GM21723 (cell line): ENCODE data around the gene FOLR1.

ENCODE experiments used
- ATAC-seq: cut with Tn5 transposase; IDR thresholded peaks from one replicate; pipeline ENCODE4 v1.9.1; 2021; ENCODE audit warnings: mild to moderate bottlenecking, moderate library complexity; ENCODE audit not compliant: unreplicated experiment

The FOLR1 gene

DNA sequence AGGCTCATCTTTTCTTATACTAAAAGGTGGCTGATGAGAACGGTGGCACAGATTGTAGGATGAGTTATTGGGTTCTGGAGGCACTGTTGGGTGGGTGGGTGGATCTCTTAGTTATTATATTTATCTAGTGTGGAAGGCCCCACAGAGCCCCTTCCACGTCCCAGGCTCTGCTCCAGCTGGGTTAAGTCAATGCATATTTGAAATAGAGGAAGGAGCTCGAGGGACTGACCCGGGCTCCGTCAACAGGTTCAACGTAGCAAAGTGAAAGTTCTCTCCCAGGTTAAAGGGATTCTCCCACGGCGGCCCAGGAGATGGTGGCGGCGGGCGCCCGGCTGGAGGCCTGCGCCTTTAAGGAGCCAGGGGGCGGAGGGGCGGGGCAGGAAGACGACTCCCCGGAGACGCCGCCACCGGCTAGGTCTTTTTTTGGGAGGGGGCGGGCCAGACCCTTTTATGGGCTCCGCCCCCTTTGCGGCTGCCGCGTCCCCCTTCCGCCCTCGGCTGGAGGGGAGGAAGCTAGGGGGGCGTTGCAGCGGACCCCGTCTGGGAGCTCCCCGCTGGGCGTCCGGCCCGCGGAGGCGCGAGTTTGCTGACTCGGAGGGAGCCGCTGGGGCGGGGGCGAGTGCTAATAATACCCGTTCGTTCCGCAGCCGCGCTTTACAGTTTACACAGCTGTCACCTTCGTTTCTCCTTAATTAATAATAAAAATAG is 31.1 kb downstream of the FOLR1 start:
- ATAC-seq: peak; percentile 65

GRCh38 chr11:72223615-72224563 is 31.9 kb downstream of the FOLR1 start:
- ATAC-seq: peak; percentile 57

- ATAC-seq: no peak
Measured at GRCh38 chr11:72224564-72225410, 32.8 kb downstream of the FOLR1 start, which contains the start of gene INPPL1. Gene INPPL1 (plus strand): TSS chr11:72224767. CDS start chr11:72224985, 218 bp downstream.

- no peak for ATAC-seq
Measured at GRCh38 chr11:72225411-72225951, 33.5 kb downstream of the FOLR1 start.

GRCh38 chr11:72226701-72227100 is 34.8 kb downstream of the FOLR1 start:
- ATAC-seq: no peak

GRCh38 chr11:72227316-72228228 is 35.6 kb downstream of the FOLR1 start:
- no peak for ATAC-seq

GRCh38 chr11:72228229-72228843 is 36.4 kb downstream of the FOLR1 start:
- ATAC-seq: no peak

DNA sequence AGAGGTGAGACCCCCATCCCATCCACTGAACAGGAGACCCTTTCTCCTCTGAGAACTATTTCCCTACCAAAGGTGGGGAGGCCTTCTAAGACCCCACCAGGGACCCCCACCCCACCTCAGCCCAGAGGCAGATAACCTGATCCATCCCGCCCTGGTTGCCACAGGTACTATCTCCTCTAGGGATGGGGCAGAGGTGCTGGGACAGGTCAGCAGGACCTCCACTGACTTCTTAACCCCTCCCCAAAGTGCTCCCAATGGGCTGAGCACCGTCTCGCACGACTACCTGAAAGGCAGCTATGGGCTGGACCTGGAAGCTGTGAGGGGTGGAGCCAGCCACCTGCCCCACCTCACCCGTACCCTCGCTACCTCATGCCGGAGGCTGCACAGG is 36.9 kb downstream of the FOLR1 start:
- ATAC-seq: no peak

DNA sequence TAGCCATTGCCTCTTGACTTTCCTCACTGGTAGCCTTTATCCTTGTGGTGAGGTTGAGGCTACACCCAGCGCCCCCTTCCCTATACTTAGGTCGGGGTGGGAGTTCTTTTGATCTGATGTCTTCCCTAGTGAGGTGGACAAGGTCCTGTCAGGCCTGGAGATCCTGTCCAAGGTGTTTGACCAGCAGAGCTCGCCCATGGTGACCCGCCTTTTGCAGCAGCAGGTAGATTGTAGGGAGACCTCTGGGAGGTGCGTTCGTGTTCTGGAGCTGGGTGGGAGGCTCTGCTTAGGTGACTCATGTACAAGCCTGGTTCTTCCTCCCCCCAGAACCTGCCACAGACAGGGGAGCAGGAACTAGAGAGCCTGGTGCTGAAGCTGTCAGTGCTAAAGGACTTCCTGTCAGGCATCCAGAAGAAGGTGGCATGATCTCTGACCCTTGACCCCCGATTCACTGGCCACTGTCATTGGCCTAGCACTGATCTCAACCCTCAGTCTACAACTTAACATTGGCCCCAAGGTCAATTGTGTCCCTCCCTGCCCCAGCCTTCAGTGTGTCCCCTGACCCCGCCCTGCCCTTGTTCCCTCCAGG is 37.5 kb downstream of the FOLR1 start:
- no peak for ATAC-seq

DNA sequence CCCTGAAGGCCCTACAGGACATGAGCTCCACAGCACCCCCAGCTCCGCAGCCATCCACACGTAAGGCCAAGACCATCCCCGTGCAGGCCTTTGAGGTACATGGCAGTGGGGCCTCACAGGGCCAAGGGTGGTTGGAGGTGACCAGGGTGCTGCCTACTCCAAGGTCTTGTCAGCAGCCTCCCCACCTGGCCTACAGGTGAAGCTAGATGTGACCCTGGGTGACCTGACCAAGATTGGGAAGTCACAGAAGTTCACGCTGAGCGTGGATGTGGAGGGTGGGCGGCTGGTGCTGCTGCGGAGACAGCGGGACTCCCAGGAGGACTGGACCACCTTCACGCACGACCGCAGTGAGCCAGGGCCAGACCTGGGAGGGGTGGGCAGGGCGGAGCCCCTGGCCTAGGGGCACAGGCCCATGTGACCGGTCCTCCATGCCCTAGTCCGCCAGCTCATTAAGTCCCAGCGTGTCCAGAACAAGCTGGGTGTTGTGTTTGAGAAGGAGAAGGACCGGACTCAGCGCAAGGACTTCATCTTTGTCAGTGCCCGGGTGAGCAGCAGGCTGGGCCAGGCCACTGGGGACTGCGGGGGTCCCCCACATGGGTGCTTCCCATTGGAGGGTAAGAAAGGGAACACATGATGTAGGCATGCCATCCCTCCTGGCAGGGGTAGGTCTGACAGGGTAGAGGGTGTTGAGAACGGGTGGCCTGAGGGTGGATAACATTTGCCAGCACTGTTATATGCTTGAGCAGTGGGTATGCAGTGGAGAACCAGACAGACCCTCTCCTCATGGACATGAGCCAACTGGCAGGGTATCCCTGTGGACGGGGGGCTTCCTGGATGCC is 38.2 kb downstream of the FOLR1 start:
- no peak for ATAC-seq

DNA sequence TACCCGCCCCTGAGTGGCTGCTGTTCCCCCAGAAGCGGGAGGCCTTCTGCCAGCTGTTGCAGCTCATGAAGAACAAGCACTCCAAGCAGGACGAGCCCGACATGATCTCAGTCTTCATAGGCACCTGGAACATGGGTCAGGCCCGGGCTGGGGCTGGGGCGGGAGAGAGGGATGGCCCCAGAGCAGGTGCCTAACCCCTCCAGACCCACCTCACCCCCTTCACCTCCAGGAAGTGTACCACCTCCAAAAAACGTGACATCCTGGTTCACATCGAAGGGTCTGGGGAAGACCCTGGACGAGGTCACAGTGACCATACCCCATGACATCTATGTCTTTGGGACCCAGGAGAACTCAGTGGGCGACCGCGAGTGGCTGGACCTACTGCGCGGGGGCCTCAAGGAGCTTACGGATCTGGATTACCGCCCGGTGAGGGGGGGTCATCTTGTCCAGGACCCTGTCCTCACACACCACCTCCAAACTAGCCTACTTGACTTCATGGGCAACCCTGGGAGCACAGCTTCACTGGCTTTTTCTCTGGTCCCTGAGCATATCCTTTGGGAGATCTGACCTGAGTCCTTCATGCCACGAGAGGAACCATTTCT is 38.9 kb downstream of the FOLR1 start:
- no peak for ATAC-seq

DNA sequence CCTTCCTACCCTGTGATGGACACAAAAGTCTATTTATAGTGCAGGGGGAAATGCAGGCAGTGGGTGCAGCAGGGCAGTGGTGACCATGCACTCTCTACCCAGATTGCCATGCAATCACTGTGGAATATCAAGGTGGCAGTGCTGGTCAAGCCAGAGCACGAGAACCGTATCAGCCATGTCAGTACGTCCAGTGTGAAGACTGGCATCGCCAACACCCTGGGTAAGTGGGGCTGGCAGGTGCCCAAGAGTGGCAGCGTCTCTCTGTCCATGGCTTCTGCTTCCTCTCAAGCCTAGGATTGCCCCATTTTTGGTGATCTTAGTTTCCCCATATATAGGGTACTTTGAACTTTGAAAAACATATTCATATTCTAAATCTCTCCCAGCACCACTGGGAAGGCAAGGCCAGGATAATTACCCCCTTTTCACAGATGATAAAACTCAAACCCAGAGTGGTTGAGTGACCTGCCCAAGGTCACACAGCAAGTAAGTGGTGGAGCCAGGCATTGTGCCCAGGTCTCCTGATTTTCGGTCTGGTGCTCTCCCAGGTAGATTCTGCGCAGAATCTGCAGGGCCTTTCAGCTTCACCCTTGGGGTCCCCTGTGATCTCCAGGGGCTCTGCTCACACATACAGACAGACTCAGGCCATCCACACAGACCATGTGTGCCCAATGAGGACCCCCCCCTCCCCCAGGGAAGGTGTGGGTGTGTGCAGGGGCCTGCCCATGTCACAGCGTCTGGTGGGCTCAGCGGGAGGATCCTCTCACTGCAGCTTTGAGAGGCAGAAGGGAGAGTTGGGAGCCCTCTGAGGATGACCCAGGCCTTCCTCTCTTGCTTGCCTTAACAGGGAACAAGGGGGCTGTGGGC is 39.7 kb downstream of the FOLR1 start:
- no peak for ATAC-seq

DNA sequence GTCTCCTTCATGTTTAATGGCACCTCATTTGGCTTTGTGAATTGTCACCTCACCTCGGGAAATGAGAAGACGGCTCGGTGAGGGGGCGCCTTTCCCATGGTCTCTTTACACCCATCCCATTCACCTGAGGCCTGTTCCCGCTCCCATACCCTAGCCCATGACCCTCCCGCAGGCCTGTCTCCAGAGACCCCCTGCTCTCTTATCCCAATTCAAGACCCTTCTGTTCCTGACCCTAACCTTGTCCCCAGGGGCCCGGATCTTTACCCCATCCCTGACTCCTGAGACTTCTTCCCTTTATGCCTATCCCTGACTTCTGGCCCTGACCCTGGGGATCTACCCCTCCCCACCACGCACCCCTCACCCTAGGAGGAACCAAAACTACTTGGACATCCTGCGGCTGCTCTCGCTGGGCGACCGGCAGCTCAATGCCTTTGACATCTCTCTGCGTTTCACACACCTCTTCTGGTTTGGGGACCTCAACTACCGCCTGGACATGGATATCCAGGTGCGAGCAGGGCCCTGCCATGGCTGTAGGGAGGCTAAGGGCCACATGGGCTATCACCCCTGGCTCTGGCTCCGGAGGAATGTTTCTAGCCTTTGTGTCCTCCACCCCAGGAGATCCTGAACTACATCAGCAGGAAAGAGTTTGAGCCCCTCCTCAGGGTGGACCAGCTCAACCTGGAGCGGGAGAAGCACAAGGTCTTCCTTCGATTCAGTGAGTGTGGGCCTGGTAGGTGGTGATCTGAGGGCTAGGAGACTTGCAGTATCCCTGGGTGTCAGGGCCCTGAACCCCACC is 40.5 kb downstream of the FOLR1 start:
- no peak for ATAC-seq

GRCh38 chr11:72233056-72233772 is 41.3 kb downstream of the FOLR1 start:
- ATAC-seq: no peak
